ENCODE data around the gene CHP2. TPM values are rescaled to one million over a fixed set of nuclear protein-coding genes. Genes with fewer than 3 reads are reported as not detected.

The CHP2 gene
- total and polyA plus RNA-seq, 2 donors (not counting 1 experiment from before 2014, with no cell fraction given): not detected

DNA sequence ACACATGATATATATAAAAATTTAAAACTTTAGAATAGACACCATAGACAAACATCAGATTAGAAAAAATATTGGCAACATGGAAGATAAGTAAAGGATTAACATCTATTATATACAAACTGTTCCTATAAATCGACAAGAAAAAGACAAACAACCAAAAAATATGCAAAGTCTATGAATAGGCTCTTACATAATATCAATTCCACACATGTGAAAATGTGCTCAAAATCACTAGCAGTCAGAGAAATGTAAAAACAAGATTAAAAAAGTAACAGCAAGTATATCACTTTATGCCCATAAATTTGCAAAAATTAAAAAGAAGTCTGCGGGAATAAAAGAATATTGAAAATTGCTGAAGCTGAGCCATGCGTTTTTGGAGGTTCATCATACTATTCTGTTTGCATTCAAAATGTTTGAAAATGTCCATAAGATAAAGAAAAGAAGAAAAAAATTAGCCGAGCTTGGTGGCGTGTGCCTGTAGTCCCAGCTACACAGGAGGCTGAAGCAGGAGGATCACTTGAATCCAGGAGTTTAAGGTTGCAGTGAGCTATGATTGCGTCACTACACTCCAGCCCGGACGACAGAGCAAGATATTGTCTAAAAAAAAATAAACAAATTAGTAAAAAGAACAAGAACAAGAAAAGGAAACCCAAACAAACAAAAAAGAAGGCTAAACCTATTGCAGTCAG is 30.6 kb upstream of the CHP2 start:
- no peak overlapping the region for H2AFZ ChIP-seq (ENCODE audit: insufficient read depth, low read depth, low read length, poor library complexity, severe bottlenecking)
- H3K36me3 ChIP-seq (replicated peaks in 1 of 2; ENCODE audit: control extremely low read depth in 1 of 2, control insufficient read depth in 1 of 2, extremely low read depth in 1 of 2, insufficient read depth in 2 of 2, low read length in 1 of 2): no peaks in the 10 kb centered on the region
- no peak overlapping the region for H3K4me3 ChIP-seq (ENCODE audit: control extremely low read depth in 1 of 5, extremely low read depth in 1 of 5, insufficient read depth in 1 of 5, low read depth in 2 of 5, low read length in 4 of 5)
- no peaks in the 10 kb centered on the region for H3K79me2 ChIP-seq (ENCODE audit: control insufficient read depth, insufficient read depth, low read length)
- POLR2A ChIA-PET: no interaction called here
- Mint-ChIP-seq H3K4me1 (peaks cover 3% of the 10 kb centered on the region), H3K27ac (no peak overlapping the region), H3K27me3 (peaks cover 29% of the 10 kb centered on the region), H3K4me3 (no peak overlapping the region), H3K9me3 (ENCODE audit: insufficient read depth) (peaks cover 6% of the 10 kb centered on the region)
- intact Hi-C loops (cut with micrococcal nuclease): no loop called here
- H3K4me1 ChIP-seq (ENCODE audit: control insufficient read depth in 2 of 2, insufficient read depth in 2 of 2, low read length in 2 of 2): peaks cover 0 to 5% of the 10 kb centered on the region in 2 donors
- ATAC-seq (ENCODE audit: low read depth) (no peak), DNase-seq (no peak)
- H3K9ac ChIP-seq (ENCODE audit: low read length): no peak overlapping the region
- H3K4me2 ChIP-seq (replicated peaks; ENCODE audit: low read depth, low read length, poor library complexity, severe bottlenecking): no peak overlapping the region
- WGBS (ENCODE audit: insufficient coverage): 80% methylated on average over 1 of the region's 8 CpGs
- no peak overlapping the region for H3K27ac ChIP-seq (ENCODE audit: low read length in 2 of 2)
- H4K20me1 ChIP-seq (ENCODE audit: control insufficient read depth, insufficient read depth, low read length, poor library complexity, severe bottlenecking): no peaks in the 10 kb centered on the region
- CTCF ChIA-PET: no interaction called here
- H3K9me3 ChIP-seq (ENCODE audit: control extremely low read depth in 1 of 3, control insufficient read depth in 2 of 3, insufficient read depth in 1 of 3, low read length in 2 of 3): peaks cover 0 to 15% (median 4%) of the 10 kb centered on the region in 3 donors
- no peak for TF ChIP-seq EZH2 (IDR thresholded peaks at IDR 0.05; ENCODE audit: borderline replicate concordance, insufficient read depth, low read depth, low read length, poor library complexity, severe bottlenecking)
- TF ChIP-seq, protein P1, sequence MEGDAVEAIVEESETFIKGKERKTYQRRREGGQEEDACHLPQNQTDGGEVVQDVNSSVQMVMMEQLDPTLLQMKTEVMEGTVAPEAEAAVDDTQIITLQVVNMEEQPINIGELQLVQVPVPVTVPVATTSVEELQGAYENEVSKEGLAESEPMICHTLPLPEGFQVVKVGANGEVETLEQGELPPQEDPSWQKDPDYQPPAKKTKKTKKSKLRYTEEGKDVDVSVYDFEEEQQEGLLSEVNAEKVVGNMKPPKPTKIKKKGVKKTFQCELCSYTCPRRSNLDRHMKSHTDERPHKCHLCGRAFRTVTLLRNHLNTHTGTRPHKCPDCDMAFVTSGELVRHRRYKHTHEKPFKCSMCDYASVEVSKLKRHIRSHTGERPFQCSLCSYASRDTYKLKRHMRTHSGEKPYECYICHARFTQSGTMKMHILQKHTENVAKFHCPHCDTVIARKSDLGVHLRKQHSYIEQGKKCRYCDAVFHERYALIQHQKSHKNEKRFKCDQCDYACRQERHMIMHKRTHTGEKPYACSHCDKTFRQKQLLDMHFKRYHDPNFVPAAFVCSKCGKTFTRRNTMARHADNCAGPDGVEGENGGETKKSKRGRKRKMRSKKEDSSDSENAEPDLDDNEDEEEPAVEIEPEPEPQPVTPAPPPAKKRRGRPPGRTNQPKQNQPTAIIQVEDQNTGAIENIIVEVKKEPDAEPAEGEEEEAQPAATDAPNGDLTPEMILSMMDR (IDR thresholded peaks at IDR 0.05): no peak
- peaks cover 0 to 7% (median 0%) of the 10 kb centered on the region in 4 experiments for H3K27me3 ChIP-seq (replicated peaks in 1 of 4; ENCODE audit: control extremely low read depth in 1 of 4, control insufficient read depth in 3 of 4, insufficient read depth in 4 of 4, low read length in 3 of 4)

DNA sequence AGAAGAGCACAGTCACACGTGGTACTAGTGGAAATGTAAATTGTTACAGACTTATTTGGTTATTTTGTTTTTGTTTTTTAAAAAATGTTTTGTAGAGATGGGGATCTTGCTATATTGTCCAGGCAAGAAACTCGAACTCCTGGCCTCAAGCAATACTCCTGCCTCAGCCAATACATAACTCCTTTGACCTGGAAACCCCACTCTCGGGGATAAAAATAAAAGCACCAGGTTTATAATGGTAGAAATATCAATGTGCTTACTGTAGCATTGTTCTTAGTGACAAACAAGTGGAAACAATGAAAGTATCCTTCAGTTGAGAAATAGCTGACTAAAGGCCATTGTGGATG is 30.1 kb upstream of the CHP2 start:
- Histone ChIP-seq H3K36me3 (replicated peaks in 1 of 2; ENCODE audit: control extremely low read depth in 1 of 2, control insufficient read depth in 1 of 2, extremely low read depth in 1 of 2, insufficient read depth in 2 of 2, low read length in 1 of 2) (no peaks in the 10 kb centered on the region), H3K27me3 (replicated peaks in 1 of 4; ENCODE audit: control extremely low read depth in 1 of 4, control insufficient read depth in 3 of 4, insufficient read depth in 4 of 4, low read length in 3 of 4) (peaks cover 0 to 11% (median 0%) of the 10 kb centered on the region in 4 experiments), H3K4me3 (ENCODE audit: control extremely low read depth in 1 of 5, extremely low read depth in 1 of 5, insufficient read depth in 1 of 5, low read depth in 2 of 5, low read length in 4 of 5) (no peak overlapping the region), H2AFZ (ENCODE audit: insufficient read depth, low read depth, low read length, poor library complexity, severe bottlenecking) (no peak overlapping the region), H3K4me1 (ENCODE audit: control insufficient read depth in 2 of 2, insufficient read depth in 2 of 2, low read length in 2 of 2) (peaks cover 0 to 5% of the 10 kb centered on the region in 2 donors), H4K20me1 (ENCODE audit: control insufficient read depth, insufficient read depth, low read length, poor library complexity, severe bottlenecking) (no peaks in the 10 kb centered on the region), H3K4me2 (replicated peaks; ENCODE audit: low read depth, low read length, poor library complexity, severe bottlenecking) (no peak overlapping the region), H3K27ac (ENCODE audit: low read length in 2 of 2) (no peak overlapping the region), H3K79me2 (ENCODE audit: control insufficient read depth, insufficient read depth, low read length) (no peaks in the 10 kb centered on the region), H3K9me3 (ENCODE audit: control extremely low read depth in 1 of 3, control insufficient read depth in 2 of 3, insufficient read depth in 1 of 3, low read length in 2 of 3) (peaks cover 0 to 15% (median 4%) of the 10 kb centered on the region in 3 donors), H3K9ac (ENCODE audit: low read length) (no peak overlapping the region)
- ChIA-PET CTCF (no interaction called here), POLR2A (no interaction called here)
- no CpG with 5 or more reads among the region's 3 CpGs for WGBS (ENCODE audit: insufficient coverage)
- Mint-ChIP-seq H3K27ac (no peak overlapping the region), H3K9me3 (ENCODE audit: insufficient read depth) (peaks cover 6% of the 10 kb centered on the region), H3K27me3 (peaks cover 30% of the 10 kb centered on the region), H3K4me1 (peaks cover 3% of the 10 kb centered on the region), H3K4me3 (no peak overlapping the region)
- intact Hi-C loops (cut with micrococcal nuclease): no loop called here
- DNase-seq (no peak), ATAC-seq (ENCODE audit: low read depth) (no peak)
- no peak for TF ChIP-seq EZH2 (IDR thresholded peaks at IDR 0.05; ENCODE audit: borderline replicate concordance, insufficient read depth, low read depth, low read length, poor library complexity, severe bottlenecking)
- TF ChIP-seq, protein P1 (IDR thresholded peaks at IDR 0.05): no peak

Data from B cell (primary cell).